Esophagus squamous epithelium (tissue), 5 donors: ENCODE measurements around the gene TRIP10. TPM values are rescaled to one million over a fixed set of nuclear protein-coding genes. Genes with fewer than 3 reads are reported as not detected.
"Not testable (repeated sequence)": the region's sequence is repeated elsewhere in the genome, so short reads cannot be mapped to it uniquely, and the experiment has no call there.

Experiments used
- DNase-seq: peaks from one replicate; lab custom pipeline; 2025; lab: John Stamatoyannopoulos, UW
- H3K27ac ChIP-seq, 4 donors: fragments of 200-600 bp; sonication (generic); one replicate each; pipeline ENCODE4 v1.5.1; 2016 to 2019; ENCODE audit warnings: mild to moderate bottlenecking in 1 of 4
- H3K27me3 ChIP-seq, 4 donors: fragments of 200-600 bp; sonication (generic); 1 replicate in 3 of 4; 2 replicates in 1 of 4; pipeline versions ENCODE4 v1.5.1 to v1.6.0; 2017 to 2021; ENCODE audit warnings: antibody characterized with exemption in 1 of 4
- H3K36me3 ChIP-seq, 3 donors: fragments of 200-600 bp; sonication (generic); one replicate each; pipeline ENCODE4 v1.5.1; 2016 to 2019
- H3K4me1 ChIP-seq, 3 donors: fragments of 200-600 bp; sonication (generic); one replicate each; pipeline ENCODE4 v1.5.1; 2017 to 2019
- H3K4me3 ChIP-seq, 4 donors: fragments of 200-600 bp; sonication (generic); 1 replicate in 3 of 4; 2 replicates in 1 of 4; pipeline ENCODE4 v1.5.1; 2016 to 2019; ENCODE audit warnings: mild to moderate bottlenecking in 2 of 4, moderate library complexity in 1 of 4
- H3K9me3 ChIP-seq, 3 donors: fragments of 200-600 bp; sonication (generic); one replicate each; pipeline ENCODE4 v1.5.1; 2016 to 2019
- CTCF ChIP-seq, 6 experiments: fragments of 450-650 bp in 4 of 6; fragments of 200-600 bp in 2 of 6; sonication (generic) in 2 of 6; IDR thresholded peaks; one replicate each; pipeline ENCODE4 v1.5.1; 2016 to 2019; ENCODE audit warnings: antibody characterized with exemption in 6 of 6, mild to moderate bottlenecking in 4 of 6, moderate library complexity in 4 of 6
- POLR2A ChIP-seq, 4 donors: fragments of 450-650 bp; IDR thresholded peaks; one replicate each; pipeline ENCODE4 v1.6.1; 2017; ENCODE audit warnings: antibody characterized with exemption in 4 of 4, mild to moderate bottlenecking in 4 of 4, moderate library complexity in 3 of 4
- WGBS, 2 donors: methylation state at CpG; one replicate each; pipeline ENCODE4 v1.1.5; 2018; 5-methylcytosine and 5-hydroxymethylcytosine counted together
- intact Hi-C: fragments of 100-400 bp; cut with DNase I; formaldehyde crosslinking; loops from one replicate; pipeline ENCODE4 v1.15.0; 2022
- total RNA-seq, 4 donors: library from RNA; depleted of rRNA; stranded (reverse); fragments of >200 nt; gene quantifications; one replicate each; pipeline ENCODE4 v1.1.0, GENCODE V29; 2016
- donor health status: DM: yes; HTN: yes; CAD: no.

The TRIP10 gene
- total RNA-seq, 4 donors from 2014 or later, result 67.6 to 160 (median 117) TPM

- Histone ChIP-seq H3K27ac (no peak overlapping the region), H3K4me3 (no peak overlapping the region), H3K36me3 (peaks cover 0 to 6% (median 0%) of the 10 kb centered on the region in 3 donors), H3K4me1 (peaks cover 0 to 6% (median 0%) of the 10 kb centered on the region in 3 donors), H3K27me3 (peaks cover 0 to 55% (median 0%) of the 10 kb centered on the region in 4 donors), H3K9me3 (no peaks in the 10 kb centered on the region)
- WGBS, 2 donors, result 83 to 85% methylated on average over 8 of the region's 16 CpGs
- no peak for DNase-seq
- intact Hi-C loops, result no loop called here
- TF ChIP-seq CTCF (IDR thresholded peaks at IDR 0.05), result no peak
- no peak for TF ChIP-seq POLR2A (IDR thresholded peaks at IDR 0.05)
These were observed 31.8 kb upstream of the TRIP10 start for GRCh38 chr19:6707658-6708018.

GRCh38 chr19:6708346-6708745 lies 31.1 kb upstream of the TRIP10 start:
- Histone ChIP-seq H3K36me3 (peaks cover 0 to 6% (median 0%) of the 10 kb centered on the region in 3 donors), H3K27ac (no peak overlapping the region), H3K4me3 (no peak overlapping the region), H3K27me3 (peaks cover 0 to 57% (median 0%) of the 10 kb centered on the region in 4 donors), H3K9me3 (no peaks in the 10 kb centered on the region), H3K4me1 (peaks cover 0 to 6% (median 0%) of the 10 kb centered on the region in 3 donors)
- TF ChIP-seq CTCF (IDR thresholded peaks at IDR 0.05), result no peak
- TF ChIP-seq POLR2A (IDR thresholded peaks at IDR 0.05), result no peak
- intact Hi-C loops, result no loop called here
- 65 to 74% methylated on average over 3 of the region's 3 CpGs for WGBS, 2 donors
- DNase-seq, result no peak

GRCh38 chr19:6708913-6709312 lies 30.6 kb upstream of the TRIP10 start:
- 82 to 89% methylated on average over 6 to 7 of the region's 12 CpGs for WGBS, 2 donors
- intact Hi-C loops, H3K4me3 ChIP-seq, H3K4me1 ChIP-seq, H3K9me3 ChIP-seq, H3K27ac ChIP-seq, H3K36me3 ChIP-seq, DNase-seq: not testable (repeated sequence)
- peaks cover 0 to 57% (median 0%) of the 10 kb centered on the region in 4 donors for H3K27me3 ChIP-seq

- DNase-seq, result no peak
- peaks cover 0 to 6% (median 0%) of the 10 kb centered on the region in 3 donors for H3K4me1 ChIP-seq
- 41 to 73% methylated on average over 6 to 10 of the region's 14 CpGs for WGBS, 2 donors
- H3K27me3 ChIP-seq, result peaks cover 0 to 63% (median 0%) of the 10 kb centered on the region in 4 donors
- no peak overlapping the region for H3K4me3 ChIP-seq
- no peak overlapping the region for H3K27ac ChIP-seq
- peaks cover 0 to 6% (median 0%) of the 10 kb centered on the region in 3 donors for H3K36me3 ChIP-seq
- intact Hi-C loops, result no loop called here
- H3K9me3 ChIP-seq, result no peaks in the 10 kb centered on the region
- no peak for TF ChIP-seq POLR2A (IDR thresholded peaks at IDR 0.05)
- no peak for TF ChIP-seq CTCF (IDR thresholded peaks at IDR 0.05)
These were observed 29.9 kb upstream of the TRIP10 start for GRCh38 chr19:6709549-6709948.

- H3K36me3 ChIP-seq, result peaks cover 0 to 6% (median 0%) of the 10 kb centered on the region in 3 donors
- 25 to 29% methylated on average over 30 of the region's 30 CpGs for WGBS, 2 donors
- H3K9me3 ChIP-seq, result no peaks in the 10 kb centered on the region
- intact Hi-C loops, result no loop called here
- DNase-seq, result no peak
- H3K27ac ChIP-seq, result no peak overlapping the region
- TF ChIP-seq POLR2A (IDR thresholded peaks at IDR 0.05) (no peak), CTCF (IDR thresholded peaks at IDR 0.05) (peak in 1 of 6 experiments; percentile 9)
- peaks cover 0 to 6% (median 0%) of the 10 kb centered on the region in 3 donors for H3K4me1 ChIP-seq
- H3K27me3 ChIP-seq, result peaks cover 0 to 63% (median 0%) of the 10 kb centered on the region in 4 donors
- no peak overlapping the region for H3K4me3 ChIP-seq
These were observed 29.0 kb upstream of the TRIP10 start for GRCh38 chr19:6710273-6711077.
